RWPE2 (cell line): ENCODE results near the gene RAB3IL1.

ENCODE experiments used
- ATAC-seq: fragments of 200-7000 bp; cut with Tn5 transposase; 3 replicates; pipeline ENCODE4 v1.9.1; 2021; ENCODE audit warnings: low read depth
- DNase-seq: peaks from one replicate; pipeline ENCODE4 v3.0.0-alpha.2; 2020; ENCODE audit warnings: low spot score
- H3K27ac ChIP-seq: fragments of 450-650 bp; 2 replicates; pipeline ENCODE4 v1.5.1; 2017; ENCODE audit warnings: mild to moderate bottlenecking; ENCODE audit not compliant: poor library complexity, severe bottlenecking
- H3K27me3 ChIP-seq: fragments of 250-450 bp; sonication (Bioruptor Pico); 2 replicates; pipeline ENCODE4 v1.5.1; 2021; ENCODE audit warnings: mild to moderate bottlenecking, moderate library complexity; ENCODE audit not compliant: insufficient read depth, poor library complexity, severe bottlenecking
- H3K36me3 ChIP-seq: fragments of 250-450 bp; sonication (Bioruptor Pico); 2 replicates; pipeline ENCODE4 v1.5.1; 2020; ENCODE audit warnings: low read depth, mild to moderate bottlenecking, moderate library complexity
- H3K4me1 ChIP-seq: fragments of 250-450 bp; sonication (Bioruptor Pico); 2 replicates; pipeline ENCODE4 v1.5.1; 2021; ENCODE audit warnings: mild to moderate bottlenecking, moderate library complexity; ENCODE audit not compliant: insufficient read depth, poor library complexity, severe bottlenecking
- H3K4me3 ChIP-seq: fragments of 250-450 bp; sonication (Bioruptor Pico); 2 replicates; pipeline ENCODE4 v1.5.1; 2021; ENCODE audit warnings: mild to moderate bottlenecking, moderate library complexity; ENCODE audit not compliant: severe bottlenecking
- H3K9me3 ChIP-seq: fragments of 250-450 bp; sonication (Bioruptor Pico); 2 replicates; pipeline ENCODE4 v1.5.1; 2021; ENCODE audit warnings: mild to moderate bottlenecking, moderate library complexity; ENCODE audit not compliant: severe bottlenecking
- TF ChIP-seq, protein P1 (sequence below): fragments of 450-650 bp; IDR thresholded peaks from one replicate; pipeline ENCODE4 v1.5.1; 2017; ENCODE audit warnings: mild to moderate bottlenecking, moderate library complexity; ENCODE audit not compliant: poor library complexity, severe bottlenecking

The RAB3IL1 gene

DNA sequence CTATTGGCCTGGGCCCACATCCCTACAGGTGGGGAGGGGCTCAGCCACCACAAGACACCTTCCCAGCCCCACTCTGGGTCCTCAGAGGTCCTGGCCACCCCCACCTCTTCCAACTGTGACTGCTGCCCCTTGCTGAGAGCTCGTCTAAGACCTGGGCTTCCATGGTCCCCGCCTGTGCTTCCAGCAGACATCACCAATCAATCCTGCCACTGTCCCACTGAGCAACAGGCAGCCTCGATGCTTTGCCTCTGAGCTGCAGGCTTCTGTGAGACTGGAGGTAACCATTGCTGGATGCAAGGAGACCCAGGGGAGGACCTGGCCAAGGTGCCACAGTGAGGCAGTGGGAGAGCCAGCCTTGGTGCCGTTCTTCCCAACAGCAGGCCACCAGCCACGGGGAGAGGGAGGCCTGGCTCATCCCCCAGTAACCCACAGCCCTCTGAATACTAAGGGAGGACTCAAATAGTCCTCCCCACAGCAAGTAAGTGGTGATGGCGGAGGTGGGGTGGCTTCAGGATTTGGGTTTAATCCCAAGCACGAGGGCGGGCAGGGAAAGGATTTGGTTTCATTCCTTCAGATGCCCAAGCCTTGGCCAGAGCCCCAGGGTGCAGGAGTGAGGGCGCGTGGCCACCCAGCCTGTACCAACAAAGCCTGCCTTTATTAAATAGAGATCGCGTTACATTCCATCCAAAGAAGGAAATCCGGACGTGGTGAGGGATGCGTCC lies 20.5 kb downstream of the RAB3IL1 start:
- Histone ChIP-seq H3K9me3 (no peaks in the 10 kb centered on the region), H3K27ac (no peak overlapping the region), H3K4me3 (no peak overlapping the region), H3K27me3 (no peaks in the 10 kb centered on the region), H3K36me3 (no peaks in the 10 kb centered on the region), H3K4me1 (no peaks in the 10 kb centered on the region)
- ATAC-seq (no peak), DNase-seq (no peak)
- TF ChIP-seq, protein P1, sequence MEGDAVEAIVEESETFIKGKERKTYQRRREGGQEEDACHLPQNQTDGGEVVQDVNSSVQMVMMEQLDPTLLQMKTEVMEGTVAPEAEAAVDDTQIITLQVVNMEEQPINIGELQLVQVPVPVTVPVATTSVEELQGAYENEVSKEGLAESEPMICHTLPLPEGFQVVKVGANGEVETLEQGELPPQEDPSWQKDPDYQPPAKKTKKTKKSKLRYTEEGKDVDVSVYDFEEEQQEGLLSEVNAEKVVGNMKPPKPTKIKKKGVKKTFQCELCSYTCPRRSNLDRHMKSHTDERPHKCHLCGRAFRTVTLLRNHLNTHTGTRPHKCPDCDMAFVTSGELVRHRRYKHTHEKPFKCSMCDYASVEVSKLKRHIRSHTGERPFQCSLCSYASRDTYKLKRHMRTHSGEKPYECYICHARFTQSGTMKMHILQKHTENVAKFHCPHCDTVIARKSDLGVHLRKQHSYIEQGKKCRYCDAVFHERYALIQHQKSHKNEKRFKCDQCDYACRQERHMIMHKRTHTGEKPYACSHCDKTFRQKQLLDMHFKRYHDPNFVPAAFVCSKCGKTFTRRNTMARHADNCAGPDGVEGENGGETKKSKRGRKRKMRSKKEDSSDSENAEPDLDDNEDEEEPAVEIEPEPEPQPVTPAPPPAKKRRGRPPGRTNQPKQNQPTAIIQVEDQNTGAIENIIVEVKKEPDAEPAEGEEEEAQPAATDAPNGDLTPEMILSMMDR, result no peak

DNA sequence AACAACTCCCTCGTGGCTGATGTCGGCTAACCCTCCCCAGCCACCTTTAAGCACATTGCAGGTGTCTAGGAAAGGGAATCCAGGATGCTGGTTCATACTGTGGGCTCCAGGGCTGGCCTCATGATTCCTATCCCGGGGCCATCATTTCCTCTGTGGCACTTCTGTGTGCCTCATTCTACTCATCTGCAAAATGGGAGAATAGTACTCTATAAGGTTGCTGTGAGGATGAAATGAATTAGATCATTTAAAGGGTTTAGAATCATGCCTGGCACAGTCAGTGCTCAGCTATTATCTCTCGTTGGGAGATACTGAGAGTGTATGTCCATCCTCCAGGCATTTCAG lies 21.7 kb downstream of the RAB3IL1 start:
- ATAC-seq, result no peak
- H3K4me1 ChIP-seq, result no peaks in the 10 kb centered on the region
- DNase-seq, result no peak
- H3K27me3 ChIP-seq, result no peaks in the 10 kb centered on the region
- TF ChIP-seq, protein P1, result no peak
- no peak overlapping the region for H3K4me3 ChIP-seq
- H3K9me3 ChIP-seq, result no peaks in the 10 kb centered on the region
- no peak overlapping the region for H3K27ac ChIP-seq
- H3K36me3 ChIP-seq, result no peaks in the 10 kb centered on the region

DNA sequence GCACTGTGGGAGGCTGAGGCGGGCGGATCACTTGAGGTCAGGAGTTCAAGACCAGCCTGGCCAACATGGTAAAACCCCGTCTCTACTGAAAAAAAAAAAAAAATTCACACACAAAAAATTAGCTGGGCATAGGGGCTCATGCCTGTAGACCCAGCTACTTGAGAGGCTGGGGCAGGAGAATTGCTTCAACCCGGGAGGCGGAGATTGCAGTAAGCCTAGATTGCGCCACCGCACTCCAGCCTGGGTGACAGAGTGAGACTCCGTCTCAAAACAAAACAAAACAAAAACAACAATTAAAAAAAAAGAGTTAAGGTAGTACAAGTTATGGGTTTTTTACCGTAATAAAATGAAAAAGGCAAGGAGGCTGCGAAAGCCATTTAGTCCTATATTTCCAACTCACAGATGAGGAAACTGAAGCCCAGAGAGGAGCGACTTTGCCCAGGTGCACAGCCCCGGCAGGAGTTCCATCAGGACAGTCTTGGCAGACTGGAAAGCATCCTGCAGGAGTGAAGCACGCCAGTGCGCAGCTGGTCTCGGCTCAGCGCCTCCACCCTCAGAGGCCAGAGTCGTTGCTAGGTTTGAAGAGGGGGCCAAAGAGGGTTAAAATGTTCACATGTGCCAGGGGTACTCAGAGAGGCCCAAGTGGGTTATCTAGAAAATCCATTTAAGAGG lies 22.2 kb downstream of the RAB3IL1 start:
- Histone ChIP-seq H3K27me3 (no peaks in the 10 kb centered on the region), H3K27ac (no peak overlapping the region), H3K4me3 (no peak overlapping the region), H3K9me3 (no peaks in the 10 kb centered on the region), H3K4me1 (no peaks in the 10 kb centered on the region), H3K36me3 (no peaks in the 10 kb centered on the region)
- DNase-seq, result no peak
- no peak for ATAC-seq
- TF ChIP-seq, protein P1, result no peak

DNA sequence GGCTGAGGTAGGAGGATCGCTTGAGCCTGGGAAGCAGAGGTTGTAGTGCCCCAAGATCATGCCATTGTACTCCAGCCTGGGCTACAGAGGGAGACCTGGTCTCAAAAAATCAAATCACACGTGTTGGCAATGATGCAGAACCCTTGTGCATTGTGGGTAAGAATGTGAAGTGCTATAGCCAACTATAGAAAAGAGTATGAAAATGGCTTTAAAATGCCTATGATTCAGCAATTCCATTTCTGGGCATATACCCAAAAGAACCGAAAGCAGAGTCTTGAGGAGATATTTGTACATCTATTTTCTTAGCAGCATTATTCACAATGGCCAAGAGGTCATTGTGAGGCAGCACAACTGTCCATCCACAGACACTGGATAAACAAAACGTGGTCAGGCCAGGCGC lies 23.4 kb downstream of the RAB3IL1 start:
- Histone ChIP-seq H3K27ac (no peak overlapping the region), H3K27me3 (no peaks in the 10 kb centered on the region), H3K9me3 (no peaks in the 10 kb centered on the region), H3K36me3 (peaks cover 7% of the 10 kb centered on the region), H3K4me1 (peaks cover 8% of the 10 kb centered on the region), H3K4me3 (no peak overlapping the region)
- TF ChIP-seq, protein P1, result no peak
- DNase-seq (no peak), ATAC-seq (no peak)

DNA sequence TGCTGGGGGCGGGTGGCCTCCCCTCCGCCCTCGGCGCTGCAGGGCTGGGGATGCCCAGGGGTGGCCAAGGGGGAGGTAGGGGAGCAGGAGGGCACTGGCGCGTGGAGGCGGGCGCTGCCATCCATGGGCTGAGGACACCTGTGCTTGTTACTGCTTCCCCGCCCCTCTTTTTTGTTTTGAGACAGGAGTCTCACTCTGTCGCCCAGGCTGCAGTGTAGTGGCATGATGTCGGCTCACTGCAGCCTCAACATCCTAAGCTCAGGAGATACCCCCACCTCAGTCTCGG lies 25.3 kb downstream of the RAB3IL1 start:
- Histone ChIP-seq H3K36me3 (peaks cover 20% of the 10 kb centered on the region), H3K27me3 (no peaks in the 10 kb centered on the region), H3K27ac (peak overlapping the region; percentile 84), H3K4me1 (peaks cover 20% of the 10 kb centered on the region), H3K4me3 (no peak overlapping the region), H3K9me3 (no peaks in the 10 kb centered on the region)
- TF ChIP-seq, protein P1, result no peak
- DNase-seq (no peak), ATAC-seq (no peak)
